WTC11 (cell line): Measurements from ENCODE around the gene GATB.

Experiments
- ATF3 ChIP-seq: sonication (generic); formaldehyde crosslinking; conservative IDR thresholded peaks from 2 replicates; pipeline ENCODE4 v1.8.1; 2022; ENCODE audit warnings: mild to moderate bottlenecking, missing genetic modification reagents
- CTCF ChIP-seq: fragments of 200-600 bp; IDR thresholded peaks from 2 replicates; pipeline ENCODE4 v1.8.0; 2022; ENCODE audit warnings: antibody characterized with exemption
- EMX1 ChIP-seq: fragments of 250-450 bp; sonication (Bioruptor Pico); IDR thresholded peaks from 2 replicates; pipeline ENCODE4 v1.8.0; 2021; ENCODE audit warnings: mild to moderate bottlenecking
- JAZF1 ChIP-seq: fragments of 250-450 bp; sonication (Bioruptor Pico); IDR thresholded peaks from 2 replicates; pipeline ENCODE4 v1.9.0; 2021; ENCODE audit warnings: moderate library complexity, mild to moderate bottlenecking, inconsistent platforms
- JUN ChIP-seq: sonication (generic); formaldehyde crosslinking; IDR thresholded peaks from 2 replicates; pipeline ENCODE4 v1.8.0; 2023; ENCODE audit warnings: mild to moderate bottlenecking, missing genetic modification reagents
- ZNF512 ChIP-seq: sonication (generic); formaldehyde crosslinking; IDR thresholded peaks from 2 replicates; pipeline ENCODE4 v1.8.1; 2022; ENCODE audit warnings: missing genetic modification reagents, borderline replicate concordance

GRCh38 chr4:151628001-151628608 lies 132.7 kb downstream of the GATB start:
- TF ChIP-seq ATF3 (no peak), CTCF (no peak), ZNF512 (CRISPR knock-in tag) (no peak), JUN (CRISPR knock-in tag) (no peak), JAZF1 (CRISPR knock-in tag) (no peak), EMX1 (CRISPR knock-in tag) (no peak)
